AG10803 (cell line): ENCODE results near the gene IL36RN.

Source experiments
- DNase-seq: peaks from one replicate; pipeline ENCODE4 v3.0.0; 2010; ENCODE audit warnings: low read depth
- H3K4me3 ChIP-seq: 2 replicates; pipeline ENCODE4 v1.5.1; 2011; ENCODE audit warnings: mild to moderate bottlenecking, low read length, control low read depth
- TF ChIP-seq, protein P1 (sequence below): conservative IDR thresholded peaks from 2 replicates; pipeline ENCODE4 v1.5.1; 2011; ENCODE audit warnings: mild to moderate bottlenecking, low read length, control low read depth, inconsistent platforms

The IL36RN gene

DNA sequence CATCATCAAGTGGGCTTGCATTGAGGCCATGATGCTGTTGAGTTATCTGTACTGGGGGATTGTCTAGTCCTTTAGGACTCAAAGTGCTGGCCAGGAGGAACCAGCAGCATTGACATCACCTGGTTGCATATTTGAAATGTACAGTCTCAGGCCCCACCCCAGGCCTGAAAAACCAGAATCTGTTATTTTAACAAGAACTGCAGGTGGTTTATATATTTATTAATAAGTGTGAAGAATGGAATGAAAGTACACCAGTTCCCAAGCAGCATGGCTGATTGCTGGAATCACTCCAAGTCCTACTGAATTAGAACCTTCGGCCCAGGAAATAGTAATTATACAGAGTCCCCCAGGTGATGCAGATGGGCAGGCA is 11.6 kb downstream of the IL36RN start:
- H3K4me3 ChIP-seq = no peak overlapping the region
- TF ChIP-seq, protein P1, sequence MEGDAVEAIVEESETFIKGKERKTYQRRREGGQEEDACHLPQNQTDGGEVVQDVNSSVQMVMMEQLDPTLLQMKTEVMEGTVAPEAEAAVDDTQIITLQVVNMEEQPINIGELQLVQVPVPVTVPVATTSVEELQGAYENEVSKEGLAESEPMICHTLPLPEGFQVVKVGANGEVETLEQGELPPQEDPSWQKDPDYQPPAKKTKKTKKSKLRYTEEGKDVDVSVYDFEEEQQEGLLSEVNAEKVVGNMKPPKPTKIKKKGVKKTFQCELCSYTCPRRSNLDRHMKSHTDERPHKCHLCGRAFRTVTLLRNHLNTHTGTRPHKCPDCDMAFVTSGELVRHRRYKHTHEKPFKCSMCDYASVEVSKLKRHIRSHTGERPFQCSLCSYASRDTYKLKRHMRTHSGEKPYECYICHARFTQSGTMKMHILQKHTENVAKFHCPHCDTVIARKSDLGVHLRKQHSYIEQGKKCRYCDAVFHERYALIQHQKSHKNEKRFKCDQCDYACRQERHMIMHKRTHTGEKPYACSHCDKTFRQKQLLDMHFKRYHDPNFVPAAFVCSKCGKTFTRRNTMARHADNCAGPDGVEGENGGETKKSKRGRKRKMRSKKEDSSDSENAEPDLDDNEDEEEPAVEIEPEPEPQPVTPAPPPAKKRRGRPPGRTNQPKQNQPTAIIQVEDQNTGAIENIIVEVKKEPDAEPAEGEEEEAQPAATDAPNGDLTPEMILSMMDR = no peak
- DNase-seq = no peak

DNA sequence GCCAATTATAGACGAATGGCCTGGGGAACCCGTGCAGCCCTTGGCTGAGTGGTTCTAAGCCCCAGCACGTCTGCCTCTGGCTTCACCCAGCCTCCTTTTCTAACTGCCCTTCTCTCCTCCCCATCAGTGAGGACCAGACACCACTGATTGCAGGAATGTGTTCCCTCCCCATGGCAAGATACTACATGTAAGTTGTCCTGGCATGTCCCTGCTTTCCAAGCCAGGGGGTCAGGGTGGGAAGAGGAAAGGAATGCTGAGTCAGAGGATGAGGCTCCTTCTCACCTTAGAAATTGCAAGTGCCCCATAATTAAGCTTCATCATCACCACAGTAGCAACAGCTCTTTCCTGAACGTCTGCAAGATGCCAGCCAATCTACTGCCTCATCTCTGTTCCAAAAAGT is 13.6 kb downstream of the IL36RN start:
- no peak for DNase-seq
- TF ChIP-seq, protein P1 = no peak
- H3K4me3 ChIP-seq = no peak overlapping the region

DNA sequence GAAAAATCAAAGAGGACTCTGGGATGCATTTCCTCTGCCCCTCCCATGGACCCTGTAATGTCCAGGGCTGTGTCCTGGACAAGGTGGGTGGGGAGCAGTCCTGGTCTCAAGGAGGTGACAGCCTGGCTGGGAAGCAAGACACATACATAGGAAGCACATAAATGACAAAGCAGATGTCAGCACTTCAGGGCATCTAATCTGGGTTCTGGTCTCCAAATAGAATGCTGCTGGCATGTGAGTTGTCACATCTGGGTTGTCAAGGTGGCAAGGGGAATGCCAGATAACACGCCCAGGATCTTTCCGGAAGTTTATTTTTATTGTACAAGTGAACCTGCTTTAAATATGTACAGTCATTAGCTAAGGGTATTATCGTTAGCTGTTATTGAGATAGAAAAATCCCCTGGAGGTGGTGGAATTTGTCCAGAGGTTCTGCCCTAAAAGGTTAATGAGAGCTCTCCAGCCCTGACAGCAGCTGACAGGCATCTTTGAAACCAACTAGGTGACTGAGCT is 14.4 kb downstream of the IL36RN start:
- DNase-seq = no peak
- TF ChIP-seq, protein P1 = no peak
- no peak overlapping the region for H3K4me3 ChIP-seq

DNA sequence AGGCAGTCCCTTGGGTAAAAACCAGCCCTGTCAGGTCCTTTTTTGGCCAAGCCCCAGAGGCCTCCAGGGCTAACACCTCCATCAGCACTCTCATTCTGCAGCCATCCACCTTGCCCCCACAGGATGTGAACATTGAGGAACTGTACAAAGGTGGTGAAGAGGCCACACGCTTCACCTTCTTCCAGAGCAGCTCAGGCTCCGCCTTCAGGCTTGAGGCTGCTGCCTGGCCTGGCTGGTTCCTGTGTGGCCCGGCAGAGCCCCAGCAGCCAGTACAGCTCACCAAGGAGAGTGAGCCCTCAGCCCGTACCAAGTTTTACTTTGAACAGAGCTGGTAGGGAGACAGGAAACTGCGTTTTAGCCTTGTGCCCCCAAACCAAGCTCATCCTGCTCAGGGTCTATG is 16.0 kb downstream of the IL36RN start:
- no peak for DNase-seq
- TF ChIP-seq, protein P1 = no peak
- H3K4me3 ChIP-seq = no peak overlapping the region

DNA sequence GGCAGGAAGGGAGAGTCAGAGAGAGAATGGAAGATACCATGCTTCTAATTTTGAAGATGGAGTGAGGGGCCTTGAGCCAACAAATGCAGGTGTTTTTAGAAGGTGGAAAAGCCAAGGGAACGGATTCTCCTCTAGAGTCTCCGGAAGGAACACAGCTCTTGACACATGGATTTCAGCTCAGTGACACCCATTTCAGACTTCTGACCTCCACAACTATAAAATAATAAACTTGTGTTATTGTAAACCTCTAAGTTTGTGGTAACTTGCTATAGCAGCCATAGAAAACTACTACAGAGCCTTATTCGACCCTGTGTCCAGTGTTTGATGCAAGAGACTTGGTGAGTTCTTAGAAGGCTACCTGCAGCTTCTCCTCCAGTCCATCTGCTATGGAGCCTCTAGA is 16.6 kb downstream of the IL36RN start:
- no peak for DNase-seq
- no peak overlapping the region for H3K4me3 ChIP-seq
- TF ChIP-seq, protein P1 = no peak

DNA sequence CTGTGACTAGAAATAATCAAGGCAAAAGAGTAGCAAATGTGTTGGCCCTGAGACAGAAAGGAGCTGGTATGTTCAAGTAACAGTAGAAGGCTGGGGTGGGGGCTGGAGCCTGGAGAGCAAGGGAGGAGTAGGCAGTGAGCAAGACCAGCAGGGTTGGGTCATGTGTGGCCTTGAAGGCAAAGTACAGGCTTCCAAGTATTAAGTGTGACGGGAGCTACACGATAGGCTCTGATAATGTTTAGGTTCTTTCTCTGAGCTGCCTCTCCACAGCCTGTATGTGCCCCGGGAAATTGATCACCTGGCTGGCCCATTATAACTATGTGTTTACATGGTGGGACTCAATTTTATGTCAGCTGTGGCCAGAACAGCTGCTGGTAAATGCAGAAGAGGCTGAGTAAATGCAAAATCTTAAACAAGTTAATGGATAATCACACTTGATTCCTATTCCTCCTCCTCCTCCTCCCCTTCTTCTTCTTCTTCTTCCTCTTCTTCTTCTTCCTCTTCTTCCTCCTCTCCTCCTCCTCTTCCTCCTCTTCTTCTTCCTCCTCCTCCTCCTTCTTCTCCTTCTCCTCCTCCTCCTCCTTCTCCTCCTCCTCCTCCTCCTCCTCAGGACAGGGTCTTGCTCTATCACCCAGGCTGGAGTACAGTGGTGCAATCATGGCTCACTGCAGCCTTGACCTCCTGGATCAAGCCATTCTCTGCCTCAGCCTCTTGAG is 18.1 kb downstream of the IL36RN start:
- TF ChIP-seq, protein P1 = no peak
- H3K4me3 ChIP-seq = no peak overlapping the region
- DNase-seq = no peak

DNA sequence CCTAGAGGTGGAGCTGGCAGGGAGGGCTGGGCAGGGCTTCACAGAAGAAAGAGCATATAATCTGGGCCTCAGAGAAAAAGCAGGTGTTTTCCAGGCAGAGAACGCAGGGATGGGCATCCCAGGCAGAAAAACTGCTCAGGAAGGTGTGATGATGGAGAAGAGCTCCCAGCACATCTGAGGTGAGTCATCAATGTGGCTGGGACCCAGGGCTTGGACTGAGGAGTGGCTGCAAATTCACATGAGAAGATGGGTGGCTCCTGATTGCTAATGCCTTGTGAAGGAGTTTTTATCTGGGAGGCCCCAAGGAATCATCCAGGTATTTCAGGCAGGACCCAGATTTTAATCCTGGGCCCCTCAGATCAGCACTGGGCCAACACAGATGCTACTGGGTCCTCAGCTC is 18.9 kb downstream of the IL36RN start:
- TF ChIP-seq, protein P1 = no peak
- DNase-seq = no peak

More for the DNA sequence above, 18.9 kb downstream of the IL36RN start:
- H3K4me3 ChIP-seq = no peak overlapping the region
